Natural killer cell (primary cell): ENCODE measurements around the gene MXD4. TPM values are rescaled to one million over a fixed set of nuclear protein-coding genes. Genes with fewer than 3 reads are reported as not detected.

Source experiments
- ATAC-seq, 3 donors: fragments of 150-1000 bp in 2 of 3; fragments of 200-7000 bp in 1 of 3; cut with Tn5 transposase; 1 replicate in 1 of 3; 2 replicates in 2 of 3; pipeline ENCODE4 v1.10.0; 2021; ENCODE audit warnings: mild to moderate bottlenecking in 2 of 3, moderate library complexity in 2 of 3
- DNase-seq, 2 donors: peaks; one replicate each; pipeline versions ENCODE4 v3.0.0 to v3.0.0-alpha.2; 2013 to 2021; ENCODE audit warnings: mixed read lengths in 1 of 2
- H3K27ac ChIP-seq: one replicate; pipeline ENCODE4 v1.5.1; 2013; ENCODE audit warnings: mild to moderate bottlenecking, low read length
- H3K27me3 ChIP-seq: one replicate; pipeline ENCODE4 v1.6.1; 2013; ENCODE audit warnings: low read length; ENCODE audit not compliant: control insufficient read depth, insufficient read depth
- H3K36me3 ChIP-seq: one replicate; pipeline ENCODE4 v1.6.1; 2013; ENCODE audit warnings: low read length; ENCODE audit not compliant: control insufficient read depth, insufficient read depth
- H3K4me1 ChIP-seq: one replicate; pipeline ENCODE4 v1.6.1; 2013; ENCODE audit warnings: low read length; ENCODE audit not compliant: control insufficient read depth, insufficient read depth
- H3K4me3 ChIP-seq: one replicate; pipeline ENCODE4 v1.5.1; 2013; ENCODE audit warnings: low read length
- H3K9me3 ChIP-seq: one replicate; pipeline ENCODE4 v1.6.1; 2013; ENCODE audit warnings: low read length; ENCODE audit not compliant: control insufficient read depth, insufficient read depth
- H3K27ac Mint-ChIP-seq, 2 donors: one replicate each; pipeline ENCODE4 v1.8.0; 2022; ENCODE audit warnings: mild to moderate bottlenecking in 2 of 2, mixed read lengths in 2 of 2, moderate library complexity in 1 of 2
- H3K27me3 Mint-ChIP-seq, 2 donors: one replicate each; pipeline ENCODE4 v1.8.0; 2022; ENCODE audit warnings: low read depth in 2 of 2, mixed read lengths in 2 of 2
- H3K36me3 Mint-ChIP-seq: one replicate; pipeline ENCODE4 v1.8.0; 2022; ENCODE audit warnings: mixed read lengths
- H3K4me1 Mint-ChIP-seq, 2 donors: one replicate each; pipeline ENCODE4 v1.8.0; 2022; ENCODE audit warnings: mixed read lengths in 2 of 2
- H3K4me3 Mint-ChIP-seq: one replicate; pipeline ENCODE4 v1.8.0; 2022; ENCODE audit warnings: mild to moderate bottlenecking, moderate library complexity, mixed read lengths
- H3K9me3 Mint-ChIP-seq, 2 donors: one replicate each; pipeline ENCODE4 v1.8.0; 2022; ENCODE audit warnings: mixed read lengths in 2 of 2
- CTCF ChIP-seq: fragments of 200-600 bp; IDR thresholded peaks from one replicate; pipeline ENCODE4 v1.8.0; 2022; ENCODE audit warnings: antibody characterized with exemption
- WGBS: methylation state at CpG from one replicate; pipeline ENCODE4 v1.1.7; 2013; ENCODE audit warnings: missing lambda C conversion rate; ENCODE audit not compliant: insufficient coverage; 5-methylcytosine and 5-hydroxymethylcytosine counted together
- intact Hi-C: fragments of 100-400 bp; cut with micrococcal nuclease; formaldehyde crosslinking; loops from one replicate; pipeline ENCODE4 v1.14.2; 2022
- total RNA-seq, 4 donors: library from RNA; stranded (reverse); fragments of 120-200 nt in 1 of 4; gene quantifications; one replicate each; pipeline versions ENCODE4 v1.2.3 to v1.2.4, GENCODE V29; 2013 to 2022

Gene MXD4
- total RNA-seq, 3 donors from 2014 or later (not counting 1 experiment from before 2014, with no cell fraction given): 141 to 172 (median 166) TPM

GRCh38 chr4:2298532-2298991 is 36.7 kb upstream of the MXD4 start:
- Mint-ChIP-seq H3K4me3 (no peak overlapping the region), H3K9me3 (no peaks in the 10 kb centered on the region), H3K36me3 (peaks cover 5% of the 10 kb centered on the region), H3K4me1 (peaks cover 6 to 24% of the 10 kb centered on the region in 2 donors), H3K27me3 (no peaks in the 10 kb centered on the region), H3K27ac (peak overlapping the region; percentile 54 to 83)
- no peak for ATAC-seq
- no peak for TF ChIP-seq CTCF
- Histone ChIP-seq H3K36me3 (no peaks in the 10 kb centered on the region), H3K27ac (no peak overlapping the region), H3K4me1 (peaks cover 5% of the 10 kb centered on the region), H3K4me3 (no peak overlapping the region), H3K9me3 (no peaks in the 10 kb centered on the region), H3K27me3 (no peaks in the 10 kb centered on the region)
- no peak for DNase-seq
- intact Hi-C loops: no loop called here
- WGBS: 94% methylated on average over 23 of the region's 23 CpGs

- 90% methylated on average over 40 of the region's 40 CpGs for WGBS
- H3K27me3 ChIP-seq: no peaks in the 10 kb centered on the region
- Mint-ChIP-seq H3K27me3 (no peaks in the 10 kb centered on the region), H3K9me3 (no peaks in the 10 kb centered on the region), H3K27ac (peak overlapping the region; percentile 41 to 65), H3K36me3 (peaks cover 5% of the 10 kb centered on the region), H3K4me1 (peaks cover 6 to 20% of the 10 kb centered on the region in 2 donors), H3K4me3 (no peak overlapping the region)
- intact Hi-C loops: no loop called here
- peaks cover 5% of the 10 kb centered on the region for H3K4me1 ChIP-seq
- no peak overlapping the region for H3K4me3 ChIP-seq
- no peaks in the 10 kb centered on the region for H3K9me3 ChIP-seq
- TF ChIP-seq CTCF: no peak
- no peaks in the 10 kb centered on the region for H3K36me3 ChIP-seq
- DNase-seq (peak in 1 of 2 donors; percentile 41), ATAC-seq (no peak)
- H3K27ac ChIP-seq: no peak overlapping the region
Observed at GRCh38 chr4:2297606-2298531, 36.0 kb upstream of the MXD4 start.

GRCh38 chr4:2296631-2297601 is 35.0 kb upstream of the MXD4 start:
- Histone ChIP-seq H3K9me3 (no peaks in the 10 kb centered on the region), H3K36me3 (no peaks in the 10 kb centered on the region), H3K27me3 (no peaks in the 10 kb centered on the region), H3K4me1 (peaks cover 8% of the 10 kb centered on the region), H3K4me3 (no peak overlapping the region), H3K27ac (no peak overlapping the region)
- no peak for TF ChIP-seq CTCF
- 87% methylated on average over 37 of the region's 37 CpGs for WGBS
- Mint-ChIP-seq H3K27me3 (no peaks in the 10 kb centered on the region), H3K27ac (peak overlapping the region in 1 of 2 donors; percentile 65), H3K9me3 (no peaks in the 10 kb centered on the region), H3K36me3 (peaks cover 5% of the 10 kb centered on the region), H3K4me3 (no peak overlapping the region), H3K4me1 (peaks cover 6 to 20% of the 10 kb centered on the region in 2 donors)
- DNase-seq (peak in 1 of 2 donors; percentile 53), ATAC-seq (no peak)
- intact Hi-C loops: no loop called here
